GM12892 (cell line): ENCODE results near the gene GYG2.
"Not testable (repeated sequence)": the region's sequence is repeated elsewhere in the genome, so short reads cannot be mapped to it uniquely, and the experiment has no call there.

Experiments used
- POLR2AphosphoS5 ChIP-seq: IDR thresholded peaks from 2 replicates; pipeline ENCODE4 v1.6.1; 2011; ENCODE audit warnings: low read depth, low read length, control low read depth
- TAF1 ChIP-seq: IDR thresholded peaks from 2 replicates; pipeline ENCODE4 v1.6.1; 2011; ENCODE audit warnings: low read depth, mild to moderate bottlenecking, control low read depth, low read length, borderline replicate concordance

DNA sequence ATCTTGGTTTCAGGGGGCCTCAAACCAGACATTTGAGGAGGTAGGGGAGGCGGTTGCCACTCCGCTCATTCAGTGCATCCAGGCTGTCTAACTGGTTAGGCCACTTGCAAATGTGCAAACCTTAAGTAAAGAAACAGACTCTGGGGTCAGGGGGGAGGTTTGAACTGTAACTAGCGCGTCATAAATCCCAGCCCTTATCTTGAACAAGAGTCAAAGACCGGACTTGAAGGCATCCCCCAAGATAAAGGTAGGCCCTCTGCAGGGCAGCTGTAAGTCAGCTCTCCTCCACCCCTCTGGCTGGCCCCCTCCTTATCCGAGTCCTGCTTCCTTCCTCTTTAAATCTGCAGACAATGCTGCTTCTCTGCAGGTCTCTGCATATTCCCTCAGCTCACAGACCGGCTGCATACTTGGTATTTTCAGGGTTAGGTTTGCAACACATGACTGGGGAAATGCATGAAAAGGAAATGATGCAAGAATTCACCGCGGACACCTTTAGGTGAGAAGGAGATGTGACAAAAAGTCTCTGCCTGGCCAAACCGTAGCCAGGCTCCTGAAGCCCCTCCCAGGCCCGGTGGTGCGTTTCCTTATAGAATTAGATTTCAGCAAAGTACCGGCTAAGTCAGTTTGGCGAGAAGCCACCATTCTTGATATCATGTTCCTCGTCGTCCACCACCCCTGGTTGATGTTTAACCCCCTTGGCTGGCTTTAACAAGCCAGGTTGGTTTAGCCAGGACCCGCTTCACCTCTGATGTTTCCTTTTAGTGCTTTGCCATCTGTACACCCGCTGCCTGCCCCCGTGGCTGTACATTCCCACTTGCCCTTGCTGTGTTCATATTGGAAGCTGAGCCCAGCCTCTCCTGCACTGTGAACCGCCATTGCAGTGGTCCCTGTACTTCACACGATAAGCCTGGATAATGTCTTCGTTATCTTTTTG, 69.2 kb downstream of the GYG2 start:
- not testable (repeated sequence) for TF ChIP-seq TAF1, POLR2AphosphoS5
